ENCODE results near the gene SPRYD4. TPM values are rescaled to one million over a fixed set of nuclear protein-coding genes. Genes with fewer than 3 reads are reported as not detected.

Gene SPRYD4
- total RNA-seq, 1 donor from 2014 or later: 4.0 TPM

GRCh38 chr12:56521209-56521589 is 52.8 kb downstream of the SPRYD4 start:
- no peak for DNase-seq (ENCODE audit: low spot score)

- peak; percentile 88 for DNase-seq (ENCODE audit: low spot score)
Measured at GRCh38 chr12:56521590-56522371, 53.4 kb downstream of the SPRYD4 start, which contains the start of gene RBMS2. Gene RBMS2 (plus strand): TSS chr12:56521820. CDS start chr12:56522024, 204 bp downstream.

GRCh38 chr12:56522411-56523193 is 54.2 kb downstream of the SPRYD4 start:
- no peak for DNase-seq (ENCODE audit: low spot score)

GRCh38 chr12:56528846-56529245 is 60.5 kb downstream of the SPRYD4 start:
- DNase-seq (ENCODE audit: low spot score): no peak

Other genes with a start within 250 kb of the SPRYD4 start
- gene RNF41, start 246.7 kb upstream of the SPRYD4 start, total RNA-seq: 57.2 TPM
- 39.2 TPM for gene NABP2, start 244.2 kb upstream of the SPRYD4 start, total RNA-seq
- gene SLC39A5, start 238.5 kb upstream of the SPRYD4 start, total RNA-seq: 49.9 TPM
- gene ANKRD52, start 210.2 kb upstream of the SPRYD4 start, total RNA-seq: 64.6 TPM
- 10.7 TPM for gene COQ10A, start 201.6 kb upstream of the SPRYD4 start, total RNA-seq
- gene CS, start 168.2 kb upstream of the SPRYD4 start, total RNA-seq: 156 TPM
- gene CNPY2, start 152.6 kb upstream of the SPRYD4 start, total RNA-seq: 140 TPM
- 114 TPM for gene PAN2, start 134.6 kb upstream of the SPRYD4 start, total RNA-seq
- 0.49 TPM for gene IL23A, start 129.7 kb upstream of the SPRYD4 start, total RNA-seq
- 125 TPM for gene STAT2, start 108.5 kb upstream of the SPRYD4 start, total RNA-seq
- 0.20 TPM for gene APOF, start 105.7 kb upstream of the SPRYD4 start, total RNA-seq
- 13.0 TPM for gene TIMELESS, start 19.2 kb upstream of the SPRYD4 start, total RNA-seq
- not detected for gene MIP, start 13.9 kb upstream of the SPRYD4 start, total RNA-seq
- 1.8 TPM for gene GLS2, start 19.6 kb downstream of the SPRYD4 start, total RNA-seq
- gene RBMS2, start 53.2 kb downstream of the SPRYD4 start, total RNA-seq: 49.6 TPM
- 99.3 TPM for gene BAZ2A, start 161.7 kb downstream of the SPRYD4 start, total RNA-seq
- gene ATP5F1B, start 177.4 kb downstream of the SPRYD4 start, total RNA-seq: 558 TPM
- 201 TPM for gene PTGES3, start 219.7 kb downstream of the SPRYD4 start, total RNA-seq